Panc1 (cell line): ENCODE data around the gene MEX3A. TPM values are rescaled to one million over a fixed set of nuclear protein-coding genes. Genes with fewer than 3 reads are reported as not detected.
A peak's percentile ranks its signal among the peaks of the same experiment; 100 is the strongest.

Experiments used
- ATAC-seq: fragments of 200-7000 bp; cut with Tn5 transposase; 2 replicates; pipeline ENCODE4 v1.9.1; 2020; ENCODE audit warnings: mild to moderate bottlenecking, moderate library complexity
- BruUV-seq: library from RNA; stranded (reverse); fragments of 400-500 nt; replicated peaks from 2 replicates; lab custom pipeline; 2021; lab: Mats Ljungman, UMichigan
- CTCF ChIA-PET: fragments of 300-600 bp; sonication (Branson Sonifier 250); formaldehyde crosslinking; loops from one replicate; lab custom pipeline; 2022; ENCODE audit warnings: antibody characterized with exemption; lab: Charles Lee
- POLR2A ChIA-PET: fragments of 300-600 bp; sonication (Branson Sonifier 250); formaldehyde crosslinking; loops from one replicate; lab custom pipeline; 2022; ENCODE audit warnings: antibody characterized with exemption; lab: Charles Lee
- DNase-seq: peaks from one replicate; pipeline ENCODE4 v3.0.0-alpha.2; 2010; ENCODE audit warnings: low read depth, low spot score
- H3K27ac ChIP-seq: 2 replicates; pipeline ENCODE4 v1.5.1; 2011; ENCODE audit warnings: mild to moderate bottlenecking, low read length, inconsistent platforms
- H3K27me3 ChIP-seq: fragments of 200-500 bp; sonication (Bioruptor generic); 2 replicates; pipeline ENCODE4 v1.6.0; 2014; ENCODE audit warnings: low read length, inconsistent platforms; ENCODE audit not compliant: control insufficient read depth, insufficient read depth
- H3K36me3 ChIP-seq: fragments of 200-500 bp; sonication (Bioruptor generic); 2 replicates; pipeline ENCODE4 v1.5.1; 2014; ENCODE audit warnings: inconsistent platforms, mild to moderate bottlenecking, low read length, moderate library complexity; ENCODE audit not compliant: control insufficient read depth, insufficient read depth
- H3K4me1 ChIP-seq: 2 replicates; pipeline ENCODE4 v1.5.1; 2011; ENCODE audit warnings: inconsistent platforms, mild to moderate bottlenecking, low read length, moderate library complexity; ENCODE audit not compliant: control insufficient read depth, insufficient read depth
- H3K4me3 ChIP-seq, 2 experiments: 2 replicates each; pipeline ENCODE4 v1.5.1; 2011 to 2012; ENCODE audit warnings: low read depth in 2 of 2, low read length in 2 of 2, mild to moderate bottlenecking in 2 of 2, inconsistent platforms in 1 of 2, moderate library complexity in 1 of 2
- H3K9me3 ChIP-seq: fragments of 200-500 bp; sonication (Bioruptor generic); 2 replicates; pipeline ENCODE4 v1.5.1; 2014; ENCODE audit warnings: low read depth, mild to moderate bottlenecking, inconsistent platforms, low read length, moderate library complexity; ENCODE audit not compliant: control insufficient read depth, insufficient read depth
- POLR2AphosphoS5 ChIP-seq: IDR thresholded peaks from 2 replicates; pipeline ENCODE4 v1.6.1; 2012; ENCODE audit warnings: mild to moderate bottlenecking, low read depth, low read length, moderate library complexity
- SIN3A ChIP-seq: IDR thresholded peaks from 2 replicates; pipeline ENCODE4 v1.6.1; 2012; ENCODE audit warnings: low read depth, mild to moderate bottlenecking, low read length, moderate library complexity, borderline replicate concordance; ENCODE audit not compliant: insufficient read depth
- TCF7L2 ChIP-seq: IDR thresholded peaks from 2 replicates; pipeline ENCODE4 v1.6.1; 2011; ENCODE audit warnings: mild to moderate bottlenecking, low read depth, low read length, inconsistent platforms
- in situ Hi-C: cut with HindIII; loops from 2 replicates; pipeline ENCODE4 v1.10.0; 2016; ENCODE audit warnings: low sequenced_read_pairs, low pct_unique_long_range_greater_than_20kb
- intact Hi-C: fragments of 100-400 bp; cut with micrococcal nuclease; formaldehyde crosslinking; loops from one replicate; pipeline ENCODE4 v1.10.0; 2022; ENCODE audit not compliant: unreplicated experiment
- total RNA-seq: library from RNA; stranded (reverse); gene quantifications from one replicate; pipeline ENCODE4 v1.2.1, GENCODE V29; 2021; ENCODE audit not compliant: unreplicated experiment
- TF ChIP-seq, protein P1 (sequence below), 2 experiments: IDR thresholded peaks; 2 replicates each; pipeline ENCODE4 v1.6.1; 2011 to 2012; ENCODE audit warnings: low read depth in 2 of 2, control low read depth in 1 of 2, low read length in 1 of 2, mild to moderate bottlenecking in 1 of 2, moderate library complexity in 1 of 2; ENCODE audit not compliant: insufficient read depth in 1 of 2
- TF ChIP-seq, protein P2 (sequence below): fragments of 450-650 bp; IDR thresholded peaks from 2 replicates; pipeline ENCODE4 v1.5.1; 2017; ENCODE audit warnings: mild to moderate bottlenecking

Gene MEX3A
- total RNA-seq, 1 experiment from 2014 or later: 15.8 TPM

DNA sequence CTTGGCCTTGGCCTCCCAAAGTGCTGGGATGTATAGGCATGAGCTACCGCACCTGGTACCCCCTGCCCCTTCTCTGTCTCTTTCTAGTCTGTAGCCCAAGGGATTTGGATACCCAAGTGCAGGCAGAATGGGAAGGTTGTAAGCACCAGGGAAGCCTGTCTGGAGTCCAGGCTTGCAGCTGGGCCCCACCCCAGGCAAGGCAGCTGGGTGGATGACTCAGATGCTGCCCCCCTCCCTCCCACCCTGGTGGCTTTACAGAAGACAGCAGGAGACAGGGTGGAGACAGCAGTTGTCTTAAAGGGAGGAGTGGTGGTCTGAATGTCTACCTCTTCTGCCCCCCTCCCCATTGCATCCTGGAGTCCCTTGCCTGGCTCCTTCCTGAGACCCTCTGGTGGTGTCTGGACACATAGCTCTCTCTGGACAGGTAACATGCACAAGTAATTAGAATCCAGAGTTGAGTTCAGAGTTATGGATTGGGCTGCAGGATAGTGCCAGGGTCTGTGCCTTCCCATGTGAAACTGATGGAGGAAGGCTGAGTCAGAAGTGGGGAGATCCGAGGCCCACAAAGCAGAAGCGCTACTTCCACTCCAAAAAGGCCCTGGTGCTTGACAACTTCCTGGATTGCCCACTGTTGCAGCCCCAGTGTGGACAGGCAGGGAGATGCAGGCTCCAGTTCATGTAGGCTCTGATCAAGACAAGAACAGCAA is 37.4 kb upstream of the MEX3A start:
- TF ChIP-seq POLR2AphosphoS5 (no peak), SIN3A (no peak), TCF7L2 (no peak)
- TF ChIP-seq, protein P1, sequence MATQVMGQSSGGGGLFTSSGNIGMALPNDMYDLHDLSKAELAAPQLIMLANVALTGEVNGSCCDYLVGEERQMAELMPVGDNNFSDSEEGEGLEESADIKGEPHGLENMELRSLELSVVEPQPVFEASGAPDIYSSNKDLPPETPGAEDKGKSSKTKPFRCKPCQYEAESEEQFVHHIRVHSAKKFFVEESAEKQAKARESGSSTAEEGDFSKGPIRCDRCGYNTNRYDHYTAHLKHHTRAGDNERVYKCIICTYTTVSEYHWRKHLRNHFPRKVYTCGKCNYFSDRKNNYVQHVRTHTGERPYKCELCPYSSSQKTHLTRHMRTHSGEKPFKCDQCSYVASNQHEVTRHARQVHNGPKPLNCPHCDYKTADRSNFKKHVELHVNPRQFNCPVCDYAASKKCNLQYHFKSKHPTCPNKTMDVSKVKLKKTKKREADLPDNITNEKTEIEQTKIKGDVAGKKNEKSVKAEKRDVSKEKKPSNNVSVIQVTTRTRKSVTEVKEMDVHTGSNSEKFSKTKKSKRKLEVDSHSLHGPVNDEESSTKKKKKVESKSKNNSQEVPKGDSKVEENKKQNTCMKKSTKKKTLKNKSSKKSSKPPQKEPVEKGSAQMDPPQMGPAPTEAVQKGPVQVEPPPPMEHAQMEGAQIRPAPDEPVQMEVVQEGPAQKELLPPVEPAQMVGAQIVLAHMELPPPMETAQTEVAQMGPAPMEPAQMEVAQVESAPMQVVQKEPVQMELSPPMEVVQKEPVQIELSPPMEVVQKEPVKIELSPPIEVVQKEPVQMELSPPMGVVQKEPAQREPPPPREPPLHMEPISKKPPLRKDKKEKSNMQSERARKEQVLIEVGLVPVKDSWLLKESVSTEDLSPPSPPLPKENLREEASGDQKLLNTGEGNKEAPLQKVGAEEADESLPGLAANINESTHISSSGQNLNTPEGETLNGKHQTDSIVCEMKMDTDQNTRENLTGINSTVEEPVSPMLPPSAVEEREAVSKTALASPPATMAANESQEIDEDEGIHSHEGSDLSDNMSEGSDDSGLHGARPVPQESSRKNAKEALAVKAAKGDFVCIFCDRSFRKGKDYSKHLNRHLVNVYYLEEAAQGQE (IDR thresholded peaks at IDR 0.05; ENCODE audit: insufficient read depth in 1 of 2, low read depth in 2 of 2, low read length in 1 of 2): no peak
- TF ChIP-seq, protein P2, sequence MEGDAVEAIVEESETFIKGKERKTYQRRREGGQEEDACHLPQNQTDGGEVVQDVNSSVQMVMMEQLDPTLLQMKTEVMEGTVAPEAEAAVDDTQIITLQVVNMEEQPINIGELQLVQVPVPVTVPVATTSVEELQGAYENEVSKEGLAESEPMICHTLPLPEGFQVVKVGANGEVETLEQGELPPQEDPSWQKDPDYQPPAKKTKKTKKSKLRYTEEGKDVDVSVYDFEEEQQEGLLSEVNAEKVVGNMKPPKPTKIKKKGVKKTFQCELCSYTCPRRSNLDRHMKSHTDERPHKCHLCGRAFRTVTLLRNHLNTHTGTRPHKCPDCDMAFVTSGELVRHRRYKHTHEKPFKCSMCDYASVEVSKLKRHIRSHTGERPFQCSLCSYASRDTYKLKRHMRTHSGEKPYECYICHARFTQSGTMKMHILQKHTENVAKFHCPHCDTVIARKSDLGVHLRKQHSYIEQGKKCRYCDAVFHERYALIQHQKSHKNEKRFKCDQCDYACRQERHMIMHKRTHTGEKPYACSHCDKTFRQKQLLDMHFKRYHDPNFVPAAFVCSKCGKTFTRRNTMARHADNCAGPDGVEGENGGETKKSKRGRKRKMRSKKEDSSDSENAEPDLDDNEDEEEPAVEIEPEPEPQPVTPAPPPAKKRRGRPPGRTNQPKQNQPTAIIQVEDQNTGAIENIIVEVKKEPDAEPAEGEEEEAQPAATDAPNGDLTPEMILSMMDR: no peak
- peak overlapping the region; percentile 8 to 58; a peak in 2 of 4 replicates for H3K4me3 ChIP-seq
- ATAC-seq (no peak), DNase-seq (no peak)
- POLR2A ChIA-PET: interaction anchor here (1.2 kb wide), 1 partner anchor 8 kb away, joined by 4 read pairs; no protein-coding TSS in a partner anchor
- intact Hi-C loops (no loop called here), in situ Hi-C loops (no loop called here)
- no TSS peak for BruUV-seq
- H3K36me3 ChIP-seq: peaks cover 8% of the 10 kb centered on the region
- H3K9me3 ChIP-seq: no peaks in the 10 kb centered on the region
- no peaks in the 10 kb centered on the region for H3K27me3 ChIP-seq
- peak overlapping the region; percentile 95 for H3K27ac ChIP-seq
- CTCF ChIA-PET: interaction anchor here (0.6 to 1.8 kb wide), 3 partner anchors 9 to 22 kb away, joined by 3 to 8 read pairs (median 5); no protein-coding TSS in a partner anchor
- H3K4me1 ChIP-seq: peaks cover 64% of the 10 kb centered on the region

DNA sequence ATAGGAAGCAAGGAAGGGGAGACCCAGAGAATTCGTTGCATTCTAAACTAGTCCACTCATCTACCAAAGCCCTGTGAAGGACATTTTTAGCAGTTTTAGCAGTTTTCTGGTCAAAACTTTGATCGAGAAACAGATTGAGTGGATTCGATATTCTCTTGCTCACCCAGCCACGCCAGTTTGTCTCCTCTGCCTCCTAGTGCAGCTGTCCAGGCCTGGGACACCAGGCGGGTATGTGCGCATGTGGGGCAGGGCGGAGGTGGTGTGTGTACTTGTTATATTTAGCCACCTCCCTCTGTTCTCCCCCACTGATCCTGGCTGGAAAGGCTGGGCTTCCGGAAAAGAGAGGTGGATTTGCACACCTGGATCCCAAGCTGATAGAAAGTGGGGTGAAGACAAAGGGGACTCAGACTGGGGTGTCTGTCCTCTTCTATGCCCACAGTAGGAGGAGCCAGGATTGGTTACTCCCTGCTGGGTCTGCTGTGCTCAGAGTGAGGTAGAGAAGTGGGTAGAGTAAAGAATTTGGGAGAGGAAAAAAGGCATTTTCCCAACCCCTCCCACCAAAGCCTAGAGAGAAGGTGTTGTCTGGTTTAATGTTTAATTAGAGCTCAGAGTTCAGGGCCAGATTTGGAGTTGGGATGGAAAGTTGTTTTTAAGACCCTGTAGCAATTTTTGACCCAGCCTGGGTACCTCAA is 36.1 kb upstream of the MEX3A start:
- no peak for ATAC-seq
- POLR2A ChIA-PET: interaction anchor here (0.5 to 1.2 kb wide), 4 partner anchors 10 to 233 kb away, joined by 4 to 15 read pairs (median 4); no protein-coding TSS in a partner anchor
- in situ Hi-C loops (no loop called here), intact Hi-C loops (no loop called here)
- H3K4me1 ChIP-seq: peaks cover 61% of the 10 kb centered on the region
- CTCF ChIA-PET: interaction anchor here (0.7 kb wide), 1 partner anchor 10 kb away, joined by 4 read pairs; no protein-coding TSS in a partner anchor
- no peaks in the 10 kb centered on the region for H3K27me3 ChIP-seq
- TF ChIP-seq POLR2AphosphoS5 (0 out of 2 replicates have a peak, but pooled peaks have one; percentile 4), SIN3A (0 out of 2 replicates have a peak, but pooled peaks have one; percentile 5), TCF7L2 (no peak)
- TF ChIP-seq, protein P1 (IDR thresholded peaks at IDR 0.05; ENCODE audit: insufficient read depth in 1 of 2, low read depth in 2 of 2, low read length in 1 of 2): no peak
- TF ChIP-seq, protein P2: no peak
- peak overlapping the region; percentile 92 for H3K27ac ChIP-seq
- H3K36me3 ChIP-seq: peaks cover 8% of the 10 kb centered on the region
- DNase-seq: no peak
- H3K9me3 ChIP-seq: no peaks in the 10 kb centered on the region
- no TSS peak for BruUV-seq
- H3K4me3 ChIP-seq: peak overlapping the region; percentile 78 to 99
